Measurements from ENCODE around the gene C18orf32.
A peak's percentile ranks its signal among the peaks of the same experiment; 100 is the strongest.

GRCh38 chr18:49510393-49511115, 23.5 kb upstream of the C18orf32 start:
- TF ChIP-seq SNAI1 (CRISPR knock-in tag; IDR thresholded peaks at IDR 0.05; ENCODE audit: borderline replicate concordance): no peak
- peak; percentile 89 for TF ChIP-seq CTCF (CRISPR knock-in tag; IDR thresholded peaks at IDR 0.05)
- no peak for TF ChIP-seq JUND (CRISPR knock-in tag; IDR thresholded peaks at IDR 0.05)
- TF ChIP-seq BCL3 (CRISPR knock-in tag; IDR thresholded peaks at IDR 0.05): no peak
- TF ChIP-seq MEIS2 (CRISPR knock-in tag; IDR thresholded peaks at IDR 0.05): no peak

Data from HepG2 (cell line).